Activated naive CD4-positive, alpha-beta T cell treated with anti-CD3 and anti-CD28 coated beads, Interleukin-2, amount 50 U/mL, for 24 hours (primary cell): ENCODE results near the gene NAPG.

Source experiments
- H3K27ac Mint-ChIP-seq: one replicate; pipeline ENCODE4 v1.8.0; 2021; ENCODE audit warnings: mild to moderate bottlenecking, mixed read lengths
- H3K27me3 Mint-ChIP-seq: one replicate; pipeline ENCODE4 v1.8.0; 2021; ENCODE audit warnings: mixed read lengths
- H3K36me3 Mint-ChIP-seq: one replicate; pipeline ENCODE4 v1.8.0; 2021; ENCODE audit warnings: mixed read lengths
- H3K4me1 Mint-ChIP-seq: one replicate; pipeline ENCODE4 v1.8.0; 2021; ENCODE audit warnings: mixed read lengths
- H3K4me3 Mint-ChIP-seq: one replicate; pipeline ENCODE4 v1.8.0; 2021; ENCODE audit warnings: mild to moderate bottlenecking, mixed read lengths
- H3K9me3 Mint-ChIP-seq: one replicate; pipeline ENCODE4 v1.8.0; 2021; ENCODE audit warnings: mixed read lengths

NAPG gene

DNA sequence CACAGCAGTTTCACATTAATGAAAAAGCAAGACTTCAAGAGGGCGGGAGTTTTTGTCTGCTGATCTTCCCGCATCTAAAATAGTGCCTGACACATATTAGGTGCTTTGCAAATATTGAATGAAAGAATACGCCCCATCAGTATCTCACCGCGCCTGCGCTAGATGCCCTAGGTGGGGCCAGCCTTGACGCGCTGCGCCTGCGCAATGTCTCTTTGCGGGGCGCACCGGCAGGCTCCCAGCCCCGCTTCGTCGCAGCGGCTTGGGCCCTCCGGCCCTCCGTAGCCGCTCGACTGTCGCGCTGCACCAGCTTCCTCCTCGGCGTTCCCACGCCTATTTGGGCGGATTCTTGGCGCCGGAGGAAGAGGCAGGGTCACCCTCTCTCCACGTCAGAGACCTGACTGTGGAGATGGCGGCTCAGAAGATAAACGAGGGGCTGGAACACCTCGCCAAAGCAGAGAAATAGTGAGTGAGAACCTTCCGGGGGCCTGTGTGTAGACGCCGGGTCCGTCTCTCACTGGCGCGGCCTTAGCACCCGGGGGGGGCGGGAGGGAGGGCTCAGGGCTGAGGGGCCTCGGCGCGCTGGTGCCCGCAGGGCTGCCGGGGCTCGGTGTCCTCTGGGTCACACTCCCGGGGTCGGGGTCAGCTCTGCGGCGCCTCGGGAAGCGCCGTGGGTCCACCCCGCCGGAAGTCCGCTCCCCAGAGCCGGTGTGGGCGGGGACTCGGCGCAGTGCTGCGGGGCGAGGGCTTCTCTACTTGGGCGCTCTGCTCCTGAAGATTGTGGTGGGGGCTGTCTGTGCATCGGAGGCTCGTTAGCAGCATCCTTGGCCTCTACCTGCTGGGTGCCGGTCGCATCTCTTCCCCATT, at the start of gene NAPG:
TSS of gene NAPG (plus strand) at position 331 of the 864 bp plus-strand sequence. CDS start at position 407, 76 bp downstream.
- Mint-ChIP-seq H3K27me3 (no peaks in the 10 kb centered on the region), H3K27ac (peak within 1 kb of the TSS; percentile 98), H3K4me1 (peaks cover 53% of the 10 kb centered on the region), H3K9me3 (no peaks in the 10 kb centered on the region), H3K4me3 (peak within 1 kb of the TSS; percentile 99), H3K36me3 (peaks cover 6% of the 10 kb centered on the region)

DNA sequence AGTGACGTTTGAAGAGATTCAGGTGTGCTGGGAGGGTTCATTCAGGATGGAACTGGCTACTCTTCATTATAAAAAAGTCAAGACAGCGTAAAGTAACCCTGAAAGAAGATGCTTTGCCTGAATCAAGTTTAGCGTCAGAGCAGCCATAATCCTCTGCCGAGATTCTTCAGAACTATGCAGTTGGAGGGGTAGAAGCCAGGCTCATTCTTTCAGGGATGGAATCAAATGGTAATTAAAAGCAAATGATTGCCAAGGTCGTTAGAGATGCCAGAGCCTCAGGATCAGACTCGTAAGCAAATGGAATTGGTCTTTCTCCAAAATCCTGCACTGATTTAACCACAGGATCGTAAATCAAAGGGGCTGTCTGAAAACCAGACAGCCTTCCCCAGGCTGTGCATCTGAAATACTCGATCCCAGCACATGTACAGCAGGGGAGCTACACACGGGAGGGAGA, 49.5 kb upstream of the NAPG start:
- peaks cover 16% of the 10 kb centered on the region for H3K27me3 Mint-ChIP-seq
- no peak overlapping the region for H3K4me3 Mint-ChIP-seq
- no peaks in the 10 kb centered on the region for H3K4me1 Mint-ChIP-seq
- no peaks in the 10 kb centered on the region for H3K36me3 Mint-ChIP-seq
- no peaks in the 10 kb centered on the region for H3K9me3 Mint-ChIP-seq
- H3K27ac Mint-ChIP-seq, result no peak overlapping the region

- Mint-ChIP-seq H3K27ac (no peak overlapping the region), H3K9me3 (no peaks in the 10 kb centered on the region), H3K4me3 (no peak overlapping the region), H3K27me3 (peaks cover 16% of the 10 kb centered on the region), H3K4me1 (no peaks in the 10 kb centered on the region), H3K36me3 (no peaks in the 10 kb centered on the region)
Measured at GRCh38 chr18:10477121-10477862, 48.5 kb upstream of the NAPG start.

- Mint-ChIP-seq H3K36me3 (no peaks in the 10 kb centered on the region), H3K9me3 (no peaks in the 10 kb centered on the region), H3K4me3 (no peak overlapping the region), H3K27me3 (peaks cover 16% of the 10 kb centered on the region), H3K27ac (no peak overlapping the region), H3K4me1 (no peaks in the 10 kb centered on the region)
Measured at GRCh38 chr18:10477863-10478260, 48.0 kb upstream of the NAPG start.

- no peaks in the 10 kb centered on the region for H3K9me3 Mint-ChIP-seq
- peaks cover 7% of the 10 kb centered on the region for H3K27me3 Mint-ChIP-seq
- H3K36me3 Mint-ChIP-seq, result no peaks in the 10 kb centered on the region
- no peak overlapping the region for H3K4me3 Mint-ChIP-seq
- H3K27ac Mint-ChIP-seq, result no peak overlapping the region
- H3K4me1 Mint-ChIP-seq, result no peaks in the 10 kb centered on the region
Measured at GRCh38 chr18:10481831-10482230, 44.0 kb upstream of the NAPG start.

DNA sequence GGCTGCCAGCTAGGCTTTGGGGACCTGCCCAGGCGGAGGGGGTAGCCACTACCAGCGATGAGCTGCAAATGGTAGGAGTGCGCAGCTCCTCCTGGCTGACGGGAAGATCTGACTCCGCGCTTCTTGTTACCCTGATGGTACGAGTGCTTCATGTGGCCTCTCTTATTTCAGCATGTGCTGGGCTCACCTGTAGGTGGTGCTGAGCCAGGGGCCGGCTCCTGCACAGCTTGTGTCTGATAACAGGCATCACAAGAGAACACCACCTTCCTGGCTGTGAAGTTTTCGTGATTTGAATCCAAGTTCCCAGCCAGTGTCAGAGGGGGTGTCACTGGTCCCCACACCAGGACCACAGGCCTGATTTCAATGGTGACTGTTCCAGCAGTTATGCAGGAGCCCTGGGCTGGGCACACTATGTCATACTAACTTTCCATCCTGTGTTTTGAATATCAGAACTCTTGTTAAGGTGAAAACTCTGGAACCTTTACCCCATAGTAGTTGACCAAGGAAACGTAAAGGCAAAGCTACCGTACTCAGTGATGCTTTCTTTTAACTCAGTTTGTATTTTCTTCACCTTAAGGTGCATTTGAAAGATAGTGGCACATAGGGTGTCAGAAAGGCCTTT, 43.4 kb upstream of the NAPG start:
- Mint-ChIP-seq H3K9me3 (no peaks in the 10 kb centered on the region), H3K4me1 (no peaks in the 10 kb centered on the region), H3K27me3 (peaks cover 3% of the 10 kb centered on the region), H3K27ac (no peak overlapping the region), H3K36me3 (no peaks in the 10 kb centered on the region), H3K4me3 (no peak overlapping the region)

GRCh38 chr18:10482985-10483949, 42.6 kb upstream of the NAPG start:
- Mint-ChIP-seq H3K9me3 (no peaks in the 10 kb centered on the region), H3K27ac (no peak overlapping the region)

DNA sequence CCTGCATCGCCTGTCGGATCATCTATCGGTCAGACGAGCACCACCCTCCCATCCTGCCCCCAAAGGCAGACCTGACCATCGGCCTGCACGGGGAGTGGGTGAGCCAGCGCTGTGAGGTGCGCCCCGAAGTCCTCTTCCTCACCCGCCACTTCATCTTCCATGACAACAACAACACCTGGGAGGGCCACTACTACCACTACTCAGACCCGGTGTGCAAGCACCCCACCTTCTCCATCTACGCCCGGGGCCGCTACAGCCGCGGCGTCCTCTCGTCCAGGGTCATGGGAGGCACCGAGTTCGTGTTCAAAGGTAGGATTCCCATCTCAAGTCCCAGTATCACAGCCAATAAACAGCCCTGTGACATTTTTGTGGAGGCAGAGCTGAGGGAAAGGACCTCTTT, 40.4 kb upstream of the NAPG start:
- Mint-ChIP-seq H3K4me3 (no peak overlapping the region), H3K27me3 (peaks cover 2% of the 10 kb centered on the region), H3K36me3 (no peaks in the 10 kb centered on the region), H3K4me1 (peaks cover 4% of the 10 kb centered on the region), H3K27ac (no peak overlapping the region), H3K9me3 (no peaks in the 10 kb centered on the region)

More at GRCh38 chr18:10482985-10483949, 42.6 kb upstream of the NAPG start:
- Mint-ChIP-seq H3K27me3 (peaks cover 2% of the 10 kb centered on the region), H3K4me1 (no peaks in the 10 kb centered on the region), H3K4me3 (no peak overlapping the region), H3K36me3 (no peaks in the 10 kb centered on the region)

DNA sequence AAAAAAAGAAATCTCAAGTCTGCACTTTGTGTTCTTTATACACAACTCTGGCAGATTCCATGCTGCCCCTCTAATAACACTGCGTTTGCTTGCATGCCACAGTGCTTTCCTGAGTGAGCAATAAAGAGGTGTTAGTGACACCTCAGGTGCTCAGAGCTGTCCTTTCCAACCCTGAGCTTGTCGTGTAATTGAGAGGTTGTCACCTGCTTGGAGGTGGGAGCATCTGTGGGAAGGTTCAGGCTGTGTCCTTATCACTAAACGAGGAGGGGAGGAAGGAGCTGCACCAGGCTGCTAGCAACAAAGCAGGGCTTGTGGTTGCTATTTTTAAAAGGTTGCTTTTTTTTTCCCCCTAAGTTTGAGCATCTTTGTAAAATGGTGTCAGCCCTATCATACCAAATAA, 39.5 kb upstream of the NAPG start:
- H3K27ac Mint-ChIP-seq, result no peak overlapping the region
- H3K4me1 Mint-ChIP-seq, result peaks cover 8% of the 10 kb centered on the region
- no peaks in the 10 kb centered on the region for H3K36me3 Mint-ChIP-seq

DNA sequence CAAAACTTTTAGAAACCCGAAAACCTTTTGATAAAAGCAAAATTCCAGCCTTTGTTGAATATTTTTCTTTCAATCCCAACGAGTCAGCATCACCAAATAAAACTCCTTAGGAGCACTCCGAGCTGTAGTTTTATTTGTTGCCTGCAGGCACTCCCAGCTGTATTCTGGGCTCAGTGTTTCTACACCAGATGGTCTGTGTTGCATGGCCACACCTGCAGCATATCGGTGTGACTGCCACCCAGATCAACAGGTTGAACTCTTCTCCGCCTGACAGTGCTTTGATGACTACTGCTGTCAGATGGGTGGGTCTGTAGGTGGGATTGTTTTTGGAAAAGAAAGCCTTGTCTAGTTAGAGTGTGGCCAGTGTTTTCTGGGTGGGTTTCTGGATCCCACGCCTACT, 38.7 kb upstream of the NAPG start:
- Mint-ChIP-seq H3K4me3 (no peak overlapping the region), H3K27ac (no peak overlapping the region), H3K4me1 (peaks cover 8% of the 10 kb centered on the region)

More for the DNA sequence above, 39.5 kb upstream of the NAPG start:
- H3K27me3 Mint-ChIP-seq, result peaks cover under 1% of the 10 kb centered on the region
- no peak overlapping the region for H3K4me3 Mint-ChIP-seq
- H3K9me3 Mint-ChIP-seq, result no peaks in the 10 kb centered on the region

DNA sequence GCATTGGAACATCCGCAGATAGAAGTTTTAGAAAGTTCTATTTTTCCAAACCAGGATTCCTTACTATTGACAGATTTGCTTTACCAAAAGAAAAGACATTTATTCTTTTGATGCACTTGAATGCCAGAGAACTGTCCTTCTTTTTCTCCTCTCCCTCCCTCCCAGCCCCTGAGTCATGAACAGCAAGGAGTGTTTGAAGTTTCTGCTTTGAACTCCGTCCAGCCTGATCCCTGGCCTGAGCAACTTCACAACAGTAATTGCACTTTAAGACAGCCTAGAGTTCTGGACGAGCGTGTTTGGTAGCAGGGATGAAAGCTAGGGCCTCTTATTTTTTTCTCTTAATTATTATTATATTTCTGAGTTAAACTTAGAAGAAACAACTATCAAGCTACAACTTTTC, 37.8 kb upstream of the NAPG start:
- Mint-ChIP-seq H3K27ac (no peak overlapping the region), H3K36me3 (no peaks in the 10 kb centered on the region), H3K27me3 (no peaks in the 10 kb centered on the region), H3K9me3 (no peaks in the 10 kb centered on the region), H3K4me3 (no peak overlapping the region), H3K4me1 (peaks cover 8% of the 10 kb centered on the region)

More for the DNA sequence above, 38.7 kb upstream of the NAPG start:
- H3K27me3 Mint-ChIP-seq, result no peaks in the 10 kb centered on the region
- no peaks in the 10 kb centered on the region for H3K36me3 Mint-ChIP-seq
- no peaks in the 10 kb centered on the region for H3K9me3 Mint-ChIP-seq

GRCh38 chr18:10490401-10491165, 35.2 kb upstream of the NAPG start:
- Mint-ChIP-seq H3K4me3 (no peak overlapping the region), H3K4me1 (peaks cover 8% of the 10 kb centered on the region), H3K27me3 (no peaks in the 10 kb centered on the region), H3K27ac (no peak overlapping the region), H3K9me3 (no peaks in the 10 kb centered on the region), H3K36me3 (no peaks in the 10 kb centered on the region)

GRCh38 chr18:10495936-10496335, 29.9 kb upstream of the NAPG start:
- H3K9me3 Mint-ChIP-seq, result peaks cover 4% of the 10 kb centered on the region
- H3K27me3 Mint-ChIP-seq, result no peaks in the 10 kb centered on the region
- no peak overlapping the region for H3K27ac Mint-ChIP-seq
- H3K36me3 Mint-ChIP-seq, result no peaks in the 10 kb centered on the region
- H3K4me3 Mint-ChIP-seq, result no peak overlapping the region
- peaks cover 6% of the 10 kb centered on the region for H3K4me1 Mint-ChIP-seq

DNA sequence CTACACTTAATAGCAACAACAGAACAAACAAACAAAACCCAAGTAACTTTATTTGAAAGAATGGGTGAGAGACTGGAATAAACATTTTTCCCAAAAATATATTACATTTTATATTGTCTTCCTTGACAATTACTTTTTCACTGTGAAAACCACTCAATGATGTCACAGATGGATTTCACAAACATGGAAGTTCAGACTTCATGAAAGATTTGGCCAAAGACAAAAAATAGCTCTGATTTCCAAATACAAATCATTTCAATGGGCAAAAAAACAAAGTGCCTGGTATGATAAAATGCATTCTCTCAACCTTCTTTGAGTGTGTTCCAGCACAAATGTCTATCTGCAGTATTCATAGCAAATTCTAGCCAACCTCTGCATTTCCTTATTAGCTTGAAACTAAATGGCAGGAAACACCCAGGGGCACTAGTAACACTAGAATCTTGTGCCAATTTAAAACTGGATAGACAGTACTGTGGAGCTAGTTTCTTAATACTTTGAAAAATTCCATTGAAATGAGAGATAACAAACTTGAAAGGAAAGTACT, 28.5 kb upstream of the NAPG start:
- H3K4me1 Mint-ChIP-seq, result peaks cover 6% of the 10 kb centered on the region
- H3K27me3 Mint-ChIP-seq, result no peaks in the 10 kb centered on the region
- H3K27ac Mint-ChIP-seq, result no peak overlapping the region
- H3K9me3 Mint-ChIP-seq, result peaks cover 4% of the 10 kb centered on the region
- H3K4me3 Mint-ChIP-seq, result no peak overlapping the region
- H3K36me3 Mint-ChIP-seq, result peaks cover 2% of the 10 kb centered on the region
